ENCODE data around the gene CREB3L2. TPM values are rescaled to one million over a fixed set of nuclear protein-coding genes. Genes with fewer than 3 reads are reported as not detected.

The CREB3L2 gene
- total and polyA plus RNA-seq, 8 donors = 6.6 to 38.4 (median 32.2) TPM

- no peak for TF ChIP-seq CTCF (IDR thresholded peaks at IDR 0.05)
- H3K4me3 ChIP-seq = no peak overlapping the region
- no peak for DNase-seq
- H3K27me3 ChIP-seq = no peaks in the 10 kb centered on the region
- no peak for FAIRE-seq
- intact Hi-C loops (cut with DNase I) = no loop called here
- WGBS, 2 donors = 93 to 94% methylated on average over 3 of the region's 3 CpGs
- no peak overlapping the region for H3K27ac ChIP-seq
- ATAC-seq = no peak
- peaks cover 0 to 9% (median 0%) of the 10 kb centered on the region in 3 donors for H3K36me3 ChIP-seq
- no peaks in the 10 kb centered on the region for H3K9me3 ChIP-seq
- H3K4me1 ChIP-seq = no peaks in the 10 kb centered on the region
Measured at GRCh38 chr7:137867289-137867688, 134.6 kb downstream of the CREB3L2 start.

- FAIRE-seq (no peak), ATAC-seq (no peak), DNase-seq (no peak)
- Histone ChIP-seq H3K27me3 (no peaks in the 10 kb centered on the region), H3K27ac (no peak overlapping the region), H3K4me3 (no peak overlapping the region), H3K4me1 (no peaks in the 10 kb centered on the region), H3K36me3 (peaks cover 0 to 9% (median 0%) of the 10 kb centered on the region in 3 donors), H3K9me3 (no peaks in the 10 kb centered on the region)
- no peak for TF ChIP-seq CTCF (IDR thresholded peaks at IDR 0.05)
- 94 to 97% methylated on average over 1 of the region's 1 CpG for WGBS, 2 donors
- intact Hi-C loops (cut with DNase I) = no loop called here
Measured at GRCh38 chr7:137865764-137866163, 136.1 kb downstream of the CREB3L2 start.

GRCh38 chr7:137862964-137863363, 138.9 kb downstream of the CREB3L2 start:
- H3K4me1 ChIP-seq = no peaks in the 10 kb centered on the region
- H3K9me3 ChIP-seq = no peaks in the 10 kb centered on the region
- FAIRE-seq = no peak
- H3K27ac ChIP-seq = no peak overlapping the region
- 93 to 95% methylated on average over 2 of the region's 2 CpGs for WGBS, 2 donors
- H3K4me3 ChIP-seq = no peak overlapping the region
- peaks cover 0 to 9% (median 0%) of the 10 kb centered on the region in 3 donors for H3K36me3 ChIP-seq
- intact Hi-C loops (cut with DNase I) = no loop called here
- no peaks in the 10 kb centered on the region for H3K27me3 ChIP-seq
- DNase-seq = no peak
- TF ChIP-seq CTCF (IDR thresholded peaks at IDR 0.05) = no peak
- no peak for ATAC-seq

- DNase-seq (no peak), ATAC-seq (no peak), FAIRE-seq (no peak)
- 65 to 66% methylated on average over 4 of the region's 4 CpGs for WGBS, 2 donors
- Histone ChIP-seq H3K4me1 (no peaks in the 10 kb centered on the region), H3K9me3 (no peaks in the 10 kb centered on the region), H3K27me3 (no peaks in the 10 kb centered on the region), H3K4me3 (no peak overlapping the region), H3K36me3 (peaks cover 0 to 7% (median 0%) of the 10 kb centered on the region in 3 donors), H3K27ac (no peak overlapping the region)
- intact Hi-C loops (cut with DNase I) = no loop called here
- no peak for TF ChIP-seq CTCF (IDR thresholded peaks at IDR 0.05)
Measured at GRCh38 chr7:137862358-137862757, 139.5 kb downstream of the CREB3L2 start.

- WGBS, 2 donors = 99 to 100% methylated on average over 2 of the region's 2 CpGs
- intact Hi-C loops (cut with DNase I) = no loop called here
- ATAC-seq = no peak
Measured at GRCh38 chr7:137860542-137860941, 141.3 kb downstream of the CREB3L2 start.

More at GRCh38 chr7:137860542-137860941, 141.3 kb downstream of the CREB3L2 start:
- Histone ChIP-seq H3K4me3 (no peak overlapping the region), H3K27me3 (no peaks in the 10 kb centered on the region), H3K27ac (no peak overlapping the region), H3K4me1 (no peaks in the 10 kb centered on the region), H3K36me3 (peaks cover 0 to 6% (median 0%) of the 10 kb centered on the region in 3 donors), H3K9me3 (no peaks in the 10 kb centered on the region)
- no peak for FAIRE-seq
- TF ChIP-seq CTCF (IDR thresholded peaks at IDR 0.05) = no peak
- no peak for DNase-seq
